GM19023 (cell line): ENCODE data around the gene ADAT1.

Source experiments
- ATAC-seq: cut with Tn5 transposase; IDR thresholded peaks from one replicate; pipeline ENCODE4 v1.9.1; 2021; ENCODE audit warnings: mild to moderate bottlenecking, moderate library complexity; ENCODE audit not compliant: unreplicated experiment

ADAT1 gene

DNA sequence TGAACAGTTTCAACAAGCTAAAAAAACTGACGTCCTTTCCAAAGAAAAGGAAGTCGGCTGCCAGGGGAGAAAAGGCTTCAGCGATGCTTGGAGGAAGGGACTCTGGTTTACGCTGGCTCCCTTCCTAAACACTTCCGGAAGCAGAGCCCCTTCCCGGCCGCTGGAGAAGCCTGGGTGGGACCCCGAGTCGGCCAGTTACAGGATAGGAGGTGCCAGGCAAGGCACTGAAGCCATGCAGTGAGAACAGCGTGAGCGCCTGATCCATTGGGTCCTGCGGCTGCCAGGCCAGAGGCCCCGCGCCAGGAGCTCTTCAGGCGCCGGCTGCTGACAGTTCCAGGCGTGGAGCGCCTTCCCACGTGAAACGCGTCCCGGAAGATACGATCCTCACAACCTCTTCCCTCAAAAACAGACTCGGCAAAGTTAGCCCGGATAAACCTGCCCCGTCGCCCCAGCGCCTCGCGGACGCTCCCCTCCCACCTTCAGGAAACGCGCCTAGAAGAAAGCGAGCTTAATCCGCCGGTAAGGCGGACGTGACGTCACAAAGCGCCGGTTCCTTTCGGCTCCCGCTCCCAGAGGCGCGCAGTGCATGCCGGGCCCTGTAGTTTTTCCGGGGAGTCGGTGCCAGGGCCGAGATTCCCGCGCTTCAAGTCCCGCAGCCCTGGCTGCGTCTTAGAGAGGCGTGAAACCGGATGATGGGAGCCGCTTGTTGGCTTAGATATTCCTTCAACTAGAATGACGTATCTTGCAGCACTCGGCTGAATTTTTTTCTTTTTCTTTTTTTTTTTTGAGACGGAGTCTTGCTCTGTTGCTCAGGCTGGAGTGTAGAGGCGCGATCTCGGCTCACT lies at the start of gene ADAT1:
Gene ADAT1 (minus strand): TSS at position 521 of the 845 bp plus-strand sequence. CDS start 2,482 bp downstream, outside the sequence.
- ATAC-seq, result peak; percentile 92

DNA sequence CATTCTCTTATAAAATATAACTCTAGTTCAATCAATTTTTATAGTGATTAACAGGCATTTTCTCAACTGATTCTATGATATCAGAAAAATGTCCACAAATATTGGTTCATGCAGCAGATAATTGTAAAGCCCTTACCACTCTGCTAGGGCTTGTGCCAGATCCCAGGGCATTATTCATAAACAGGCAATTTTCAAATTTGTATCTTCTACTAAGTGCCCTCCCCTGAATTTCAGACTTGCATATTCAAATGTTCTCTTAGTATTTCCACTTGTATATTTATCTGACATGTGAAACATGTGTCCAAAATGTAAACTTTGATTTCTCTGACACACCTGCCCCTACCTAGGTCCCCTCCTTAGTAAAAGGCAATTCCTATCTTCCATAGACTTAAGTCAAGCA lies 44.4 kb upstream of the ADAT1 start:
- ATAC-seq, result no peak

DNA sequence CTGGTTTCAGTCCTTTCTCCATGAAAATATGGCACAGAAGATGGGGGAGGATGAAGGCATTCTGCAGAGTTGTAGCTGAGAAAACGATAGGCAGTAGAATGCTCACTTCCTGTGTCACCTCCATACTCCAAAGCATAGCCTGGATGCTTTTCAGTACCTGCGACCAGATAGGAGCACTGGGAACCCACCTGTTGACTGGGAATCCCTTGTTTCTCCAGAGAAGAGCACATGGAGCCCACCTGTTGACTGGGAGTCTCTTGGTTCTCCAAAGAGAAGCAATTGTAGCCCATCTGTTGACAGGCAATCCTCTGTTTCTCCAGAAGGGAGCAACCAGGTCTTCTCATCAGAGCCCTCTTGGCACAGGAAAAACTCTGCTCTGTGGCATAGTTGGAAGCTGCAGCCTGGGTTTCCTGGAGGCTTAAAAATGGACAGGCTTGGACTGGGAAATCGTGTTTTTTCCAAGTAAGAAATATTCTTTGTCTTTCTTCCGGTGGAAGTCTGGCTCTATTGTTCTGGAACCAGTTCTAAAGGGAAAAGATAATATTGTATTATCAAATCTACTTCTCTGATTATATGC lies 37.7 kb upstream of the ADAT1 start:
- no peak for ATAC-seq

GRCh38 chr16:75660321-75660720 lies 37.2 kb upstream of the ADAT1 start:
- no peak for ATAC-seq

DNA sequence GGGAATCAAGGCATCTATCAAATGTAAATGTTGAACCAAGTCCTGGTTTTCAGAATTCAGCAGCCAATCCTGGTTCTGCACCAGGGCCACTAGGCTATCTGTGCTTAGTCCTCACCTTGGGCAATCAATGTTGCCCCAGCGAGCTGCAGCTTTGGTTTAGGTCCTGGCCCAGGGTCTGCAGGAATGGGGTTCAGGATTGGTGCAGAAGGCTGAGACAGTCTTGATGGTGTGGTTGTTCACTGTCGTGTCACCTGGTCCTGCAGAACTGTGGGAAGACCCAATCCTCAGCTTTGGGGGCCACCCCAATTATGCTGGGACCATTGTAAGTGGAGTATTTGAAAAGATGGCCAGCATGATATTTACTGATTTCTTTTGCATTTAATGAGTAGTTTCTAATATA lies 35.1 kb upstream of the ADAT1 start:
- no peak for ATAC-seq

DNA sequence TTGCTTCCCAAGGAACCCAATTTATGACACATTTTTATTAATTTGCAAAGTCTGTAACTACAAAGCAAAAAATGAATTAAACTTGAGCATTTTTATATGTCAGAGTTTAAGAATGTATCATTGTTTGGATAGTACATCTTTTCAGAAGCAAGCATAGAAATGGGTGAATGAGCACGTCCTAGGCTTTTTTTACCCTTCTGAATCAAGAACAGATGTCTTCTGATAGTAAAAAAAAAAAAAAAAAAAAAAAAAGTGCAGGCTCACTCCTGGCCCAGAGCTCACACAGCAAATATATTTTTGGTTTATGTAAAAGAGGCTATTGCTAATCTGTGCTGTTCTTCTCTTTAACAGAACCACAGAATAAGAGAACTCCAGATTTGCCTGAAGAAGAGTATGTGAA lies 30.8 kb upstream of the ADAT1 start:
- ATAC-seq, result no peak

GRCh38 chr16:75648265-75649076 lies 25.4 kb upstream of the ADAT1 start:
- peak; percentile 36 for ATAC-seq

- ATAC-seq, result peak; percentile 88
These were observed 24.6 kb upstream of the ADAT1 start, which contains the start of the genes KARS1 and TERF2IP for GRCh38 chr16:75647492-75648264. KARS1 (minus strand) TSS chr16:75647665; CDS start chr16:75647639, 26 bp downstream. TERF2IP (plus strand) TSS chr16:75647773; CDS start chr16:75647883, 110 bp downstream.

GRCh38 chr16:75647112-75647491 lies 24.0 kb upstream of the ADAT1 start:
- peak; percentile 23 for ATAC-seq

DNA sequence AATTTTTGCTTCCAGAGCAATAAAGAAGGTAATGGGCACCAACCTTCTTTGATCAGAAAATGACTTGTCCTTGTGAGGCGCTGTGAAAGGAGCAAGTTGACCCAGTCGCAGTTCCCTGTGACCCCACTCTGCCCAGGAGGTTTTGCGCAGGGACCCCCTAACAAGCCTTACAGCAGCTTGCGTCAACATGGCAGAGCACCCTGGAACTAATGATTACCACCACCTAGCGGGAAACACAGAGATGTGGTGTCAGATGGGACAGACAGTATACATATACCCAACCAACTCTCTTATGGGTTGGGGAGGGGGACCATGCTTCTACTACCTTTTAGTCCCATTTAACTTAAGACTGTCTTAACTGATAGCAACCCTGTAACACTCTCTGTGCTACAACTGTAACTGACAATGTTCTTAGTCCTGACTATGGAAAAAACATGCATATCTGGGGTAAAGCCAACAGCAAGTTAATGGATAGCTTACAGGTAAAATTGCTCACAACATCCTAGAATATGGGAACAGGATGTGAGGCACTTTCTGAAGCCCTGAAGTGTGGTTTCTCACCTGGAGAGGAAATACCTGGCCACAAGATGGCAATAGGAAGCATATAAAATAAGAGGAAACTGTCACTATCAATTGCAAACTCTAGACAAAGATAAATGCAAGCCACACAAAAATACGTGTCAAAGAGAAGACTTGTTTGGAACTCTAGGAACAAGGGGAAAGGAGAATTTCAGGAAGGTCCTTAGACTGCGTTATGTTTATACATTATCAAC lies 21.3 kb upstream of the ADAT1 start:
- no peak for ATAC-seq

DNA sequence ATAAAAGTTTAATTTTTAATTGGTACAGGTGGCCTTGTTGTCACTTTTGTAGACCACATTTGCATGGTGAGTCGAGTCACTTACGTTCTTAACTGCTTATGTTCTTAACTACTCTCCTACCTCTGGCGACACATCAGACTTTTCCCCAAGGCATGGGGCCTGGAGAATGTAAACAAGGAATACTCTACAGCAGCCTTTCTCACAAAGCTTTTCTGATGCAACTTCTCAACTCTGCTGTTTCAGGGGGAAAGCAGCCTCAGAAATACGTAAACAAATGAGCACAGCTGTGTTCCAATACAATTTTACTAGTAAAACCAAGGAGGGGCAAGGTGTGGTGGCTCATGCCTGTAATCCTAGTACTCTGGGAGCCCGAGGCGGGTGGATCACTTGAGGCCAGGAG lies 17.5 kb upstream of the ADAT1 start:
- ATAC-seq, result no peak

- no peak for ATAC-seq
These were observed 12.0 kb upstream of the ADAT1 start for GRCh38 chr16:75635036-75635435.

- no peak for ATAC-seq
These were observed 9.8 kb upstream of the ADAT1 start for GRCh38 chr16:75632857-75633256.

- no peak for ATAC-seq
These were observed 7.0 kb upstream of the ADAT1 start for GRCh38 chr16:75630052-75630451.

- no peak for ATAC-seq
These were observed 6.1 kb upstream of the ADAT1 start for GRCh38 chr16:75629132-75629531.

DNA sequence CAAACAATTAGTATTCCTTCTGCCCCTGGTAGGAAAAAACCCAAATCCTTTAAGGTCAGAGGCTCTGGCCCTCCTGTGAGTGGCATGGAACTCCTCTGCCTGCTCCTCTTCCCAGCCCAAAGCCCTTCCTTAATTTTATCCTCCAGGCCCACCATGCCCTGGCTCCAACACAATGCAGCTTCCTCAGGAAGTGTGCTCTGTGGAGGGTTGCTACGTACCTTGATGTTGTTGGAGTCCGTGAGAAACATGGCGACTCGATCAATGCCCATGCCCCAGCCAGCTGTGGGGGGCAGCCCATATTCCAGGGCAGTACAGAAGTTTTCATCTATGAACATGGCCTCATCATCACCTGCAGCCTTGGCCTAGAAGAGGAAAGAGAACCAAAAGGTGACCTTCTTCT lies 5.3 kb upstream of the ADAT1 start:
- no peak for ATAC-seq

GRCh38 chr16:75627851-75628250 lies 4.8 kb upstream of the ADAT1 start:
- no peak for ATAC-seq

GRCh38 chr16:75626806-75627205 lies 3.7 kb upstream of the ADAT1 start:
- ATAC-seq, result no peak

DNA sequence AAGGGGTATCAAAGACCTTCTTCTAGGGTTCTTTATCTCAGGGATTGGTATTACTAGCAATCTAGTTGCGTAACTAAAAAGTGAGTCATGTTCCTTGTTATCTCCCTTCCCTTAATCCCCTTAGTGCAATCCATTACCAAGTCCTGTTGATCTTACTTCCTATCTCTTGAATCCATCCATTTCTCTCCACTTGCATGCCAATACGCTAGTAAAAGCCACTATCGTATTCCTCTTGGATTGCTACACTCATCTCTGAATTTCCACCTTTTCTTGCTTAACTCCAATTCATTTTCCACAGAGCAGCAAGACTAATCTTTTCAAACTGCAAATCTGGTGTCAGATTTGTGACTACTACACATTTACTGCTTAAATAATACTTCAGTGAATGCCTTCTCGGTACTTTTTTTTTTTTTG lies 1.8 kb upstream of the ADAT1 start:
- ATAC-seq, result no peak

DNA sequence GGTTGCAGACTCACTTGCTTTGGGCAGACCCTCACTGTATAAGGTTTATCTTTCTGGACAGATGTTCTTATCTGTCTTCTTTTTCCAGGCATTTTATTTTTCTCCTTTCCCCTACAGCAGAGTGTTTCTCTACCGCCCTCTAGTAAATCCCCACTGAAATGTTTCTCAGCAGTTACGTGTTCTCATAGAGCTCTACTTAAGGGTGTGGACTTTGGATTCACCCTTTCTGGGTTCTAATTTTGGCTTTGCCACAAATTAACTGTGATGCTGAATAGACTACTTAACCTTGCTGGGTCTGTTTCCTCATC lies 2.0 kb downstream of the ADAT1 start:
- ATAC-seq, result no peak
